HepG2 (cell line): Measurements from ENCODE around the gene HMGN4. TPM values are rescaled to one million over a fixed set of nuclear protein-coding genes. Genes with fewer than 3 reads are reported as not detected.
A peak's percentile ranks its signal among the peaks of the same experiment; 100 is the strongest.

Experiments used
- FOXO1 ChIP-seq: sonication (generic); formaldehyde crosslinking; IDR thresholded peaks from 2 replicates; pipeline ENCODE4 v1.4.0; 2020; ENCODE audit warnings: missing genetic modification reagents
- HIC2 ChIP-seq: sonication (generic); formaldehyde crosslinking; IDR thresholded peaks from 2 replicates; pipeline ENCODE4 v1.9.0; 2022; ENCODE audit warnings: low read depth, missing genetic modification reagents
- KLF15 ChIP-seq: sonication (generic); formaldehyde crosslinking; IDR thresholded peaks from 2 replicates; pipeline ENCODE4 v1.8.1; 2023; ENCODE audit warnings: borderline replicate concordance, mild to moderate bottlenecking, inconsistent platforms, missing genetic modification reagents, mixed read lengths
- polyA plus RNA-seq, 8 experiments: library from polyadenylated mRNA; depleted of rRNA in 3 of 8; stranded (reverse) in 7 of 8; unstranded in 1 of 8; fragments of >200 nt; fragmentation: Illumina TruSeq in 4 of 8; extraction: Trizol in 4 of 8; gene quantifications; 2 replicates each; pipeline versions ENCODE4 v1.2.1 to v1.2.3, GENCODE V29; 2011 to 2016; ENCODE audit warnings: low read depth in 4 of 8, missing spikeins in 1 of 8, mixed read lengths in 1 of 8; ENCODE audit not compliant: insufficient read depth in 1 of 8
- total RNA-seq, 5 experiments: library from RNA; depleted of rRNA; stranded (reverse); fragments of >200 nt; fragmentation: Illumina TruSeq; extraction: Trizol; gene quantifications; 2 replicates each; pipeline ENCODE4 v1.2.3, GENCODE V29; 2016; ENCODE audit warnings: low read depth in 1 of 5
- TF ChIP-seq, protein P1 (sequence below): sonication (generic); formaldehyde crosslinking; IDR thresholded peaks from 2 replicates; pipeline ENCODE4 v1.4.0; 2020; ENCODE audit warnings: missing genetic modification reagents
- TF ChIP-seq, protein P2 (sequence below): sonication (generic); formaldehyde crosslinking; IDR thresholded peaks from 2 replicates; pipeline ENCODE4 v1.8.0; 2022; ENCODE audit warnings: missing genetic modification reagents, mild to moderate bottlenecking, moderate library complexity, borderline replicate concordance
- TF ChIP-seq, protein P3 (sequence below), 2 experiments: sonication (generic) in 1 of 2; formaldehyde crosslinking in 1 of 2; IDR thresholded peaks; 2 replicates each; pipeline versions ENCODE4 v1.6.1 to v1.9.0; 2014 to 2022; ENCODE audit warnings: antibody characterized with exemption in 1 of 2, borderline replicate concordance in 1 of 2, inconsistent platforms in 1 of 2, low read depth in 1 of 2, missing genetic modification reagents in 1 of 2
- TF ChIP-seq, protein P4 (sequence below): sonication (generic); formaldehyde crosslinking; conservative IDR thresholded peaks from 2 replicates; pipeline ENCODE4 v1.8.0; 2022; ENCODE audit warnings: low read depth, missing genetic modification reagents
- TF ChIP-seq, protein P5 (sequence below): sonication (generic); formaldehyde crosslinking; IDR thresholded peaks from 2 replicates; pipeline ENCODE4 v1.4.0; 2020; ENCODE audit warnings: missing genetic modification reagents, mild to moderate bottlenecking, borderline replicate concordance

Gene HMGN4
- total and polyA plus RNA-seq, 2 of the 13 experiments (the other 11 are each of a cell fraction or from before 2014, with no cell fraction given), result 39.9 to 52.1 TPM

DNA sequence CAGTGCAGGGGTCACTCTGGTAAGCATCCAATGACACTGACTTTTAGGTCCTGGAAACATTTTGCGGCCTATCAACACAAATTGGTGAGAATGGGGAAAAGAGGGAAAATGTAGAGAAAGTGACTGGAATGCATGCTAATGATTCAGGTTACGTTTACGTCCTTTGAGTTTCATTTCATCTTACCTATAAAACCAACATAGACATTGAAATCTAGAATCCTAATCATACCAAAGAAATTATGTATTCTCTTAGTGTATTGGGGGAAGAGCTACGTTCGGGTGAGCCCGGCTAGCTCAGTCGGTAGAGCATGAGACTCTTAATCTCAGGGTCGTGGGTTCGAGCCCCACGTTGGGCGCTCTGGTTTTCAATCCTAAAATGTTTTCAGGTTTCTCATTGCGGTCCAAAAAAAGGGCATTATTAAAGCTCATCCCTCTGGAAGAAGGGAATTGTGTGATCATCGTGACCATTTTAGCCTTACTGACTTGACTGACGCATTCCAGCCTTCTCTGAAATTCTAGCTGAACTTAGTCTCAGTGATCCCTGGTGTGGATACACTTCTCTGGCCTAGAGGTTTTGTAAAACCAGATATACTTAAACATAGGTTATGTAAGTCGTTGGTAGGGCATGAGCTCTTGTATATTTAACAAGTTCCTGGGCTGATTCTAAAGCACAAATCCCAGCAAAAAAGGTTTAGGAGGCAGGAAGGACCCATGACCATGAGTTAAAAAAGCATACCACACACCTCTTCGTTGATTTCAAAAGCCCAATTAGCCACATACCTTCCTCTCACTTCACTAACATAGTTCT, 18.3 kb downstream of the HMGN4 start (continued):
- TF ChIP-seq, protein P1, sequence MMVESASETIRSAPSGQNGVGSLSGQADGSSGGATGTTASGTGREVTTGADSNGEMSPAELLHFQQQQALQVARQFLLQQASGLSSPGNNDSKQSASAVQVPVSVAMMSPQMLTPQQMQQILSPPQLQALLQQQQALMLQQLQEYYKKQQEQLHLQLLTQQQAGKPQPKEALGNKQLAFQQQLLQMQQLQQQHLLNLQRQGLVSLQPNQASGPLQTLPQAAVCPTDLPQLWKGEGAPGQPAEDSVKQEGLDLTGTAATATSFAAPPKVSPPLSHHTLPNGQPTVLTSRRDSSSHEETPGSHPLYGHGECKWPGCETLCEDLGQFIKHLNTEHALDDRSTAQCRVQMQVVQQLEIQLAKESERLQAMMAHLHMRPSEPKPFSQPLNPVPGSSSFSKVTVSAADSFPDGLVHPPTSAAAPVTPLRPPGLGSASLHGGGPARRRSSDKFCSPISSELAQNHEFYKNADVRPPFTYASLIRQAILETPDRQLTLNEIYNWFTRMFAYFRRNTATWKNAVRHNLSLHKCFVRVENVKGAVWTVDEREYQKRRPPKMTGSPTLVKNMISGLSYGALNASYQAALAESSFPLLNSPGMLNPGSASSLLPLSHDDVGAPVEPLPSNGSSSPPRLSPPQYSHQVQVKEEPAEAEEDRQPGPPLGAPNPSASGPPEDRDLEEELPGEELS, result peak; percentile 73
- TF ChIP-seq HIC2 (CRISPR knock-in tag) (peak; percentile 45; the same call in 1 of the 2 replicates), KLF15 (CRISPR knock-in tag) (no peak; the same call in 1 of the 2 replicates), FOXO1 (CRISPR knock-in tag) (no peak)
- TF ChIP-seq, protein P2, sequence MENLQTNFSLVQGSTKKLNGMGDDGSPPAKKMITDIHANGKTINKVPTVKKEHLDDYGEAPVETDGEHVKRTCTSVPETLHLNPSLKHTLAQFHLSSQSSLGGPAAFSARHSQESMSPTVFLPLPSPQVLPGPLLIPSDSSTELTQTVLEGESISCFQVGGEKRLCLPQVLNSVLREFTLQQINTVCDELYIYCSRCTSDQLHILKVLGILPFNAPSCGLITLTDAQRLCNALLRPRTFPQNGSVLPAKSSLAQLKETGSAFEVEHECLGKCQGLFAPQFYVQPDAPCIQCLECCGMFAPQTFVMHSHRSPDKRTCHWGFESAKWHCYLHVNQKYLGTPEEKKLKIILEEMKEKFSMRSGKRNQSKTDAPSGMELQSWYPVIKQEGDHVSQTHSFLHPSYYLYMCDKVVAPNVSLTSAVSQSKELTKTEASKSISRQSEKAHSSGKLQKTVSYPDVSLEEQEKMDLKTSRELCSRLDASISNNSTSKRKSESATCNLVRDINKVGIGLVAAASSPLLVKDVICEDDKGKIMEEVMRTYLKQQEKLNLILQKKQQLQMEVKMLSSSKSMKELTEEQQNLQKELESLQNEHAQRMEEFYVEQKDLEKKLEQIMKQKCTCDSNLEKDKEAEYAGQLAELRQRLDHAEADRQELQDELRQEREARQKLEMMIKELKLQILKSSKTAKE (CRISPR knock-in tag), result no peak
- TF ChIP-seq, protein P3, sequence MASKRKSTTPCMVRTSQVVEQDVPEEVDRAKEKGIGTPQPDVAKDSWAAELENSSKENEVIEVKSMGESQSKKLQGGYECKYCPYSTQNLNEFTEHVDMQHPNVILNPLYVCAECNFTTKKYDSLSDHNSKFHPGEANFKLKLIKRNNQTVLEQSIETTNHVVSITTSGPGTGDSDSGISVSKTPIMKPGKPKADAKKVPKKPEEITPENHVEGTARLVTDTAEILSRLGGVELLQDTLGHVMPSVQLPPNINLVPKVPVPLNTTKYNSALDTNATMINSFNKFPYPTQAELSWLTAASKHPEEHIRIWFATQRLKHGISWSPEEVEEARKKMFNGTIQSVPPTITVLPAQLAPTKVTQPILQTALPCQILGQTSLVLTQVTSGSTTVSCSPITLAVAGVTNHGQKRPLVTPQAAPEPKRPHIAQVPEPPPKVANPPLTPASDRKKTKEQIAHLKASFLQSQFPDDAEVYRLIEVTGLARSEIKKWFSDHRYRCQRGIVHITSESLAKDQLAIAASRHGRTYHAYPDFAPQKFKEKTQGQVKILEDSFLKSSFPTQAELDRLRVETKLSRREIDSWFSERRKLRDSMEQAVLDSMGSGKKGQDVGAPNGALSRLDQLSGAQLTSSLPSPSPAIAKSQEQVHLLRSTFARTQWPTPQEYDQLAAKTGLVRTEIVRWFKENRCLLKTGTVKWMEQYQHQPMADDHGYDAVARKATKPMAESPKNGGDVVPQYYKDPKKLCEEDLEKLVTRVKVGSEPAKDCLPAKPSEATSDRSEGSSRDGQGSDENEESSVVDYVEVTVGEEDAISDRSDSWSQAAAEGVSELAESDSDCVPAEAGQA (IDR thresholded peaks at IDR 0.05; ENCODE audit: low read depth), result peak; percentile 56; the same call in 1 of the 2 replicates
- TF ChIP-seq, protein P3 (CRISPR knock-in tag; IDR thresholded peaks at IDR 0.05; ENCODE audit: borderline replicate concordance), result peak; percentile 69; the same call in 1 of the 2 replicates
- TF ChIP-seq, protein P4, sequence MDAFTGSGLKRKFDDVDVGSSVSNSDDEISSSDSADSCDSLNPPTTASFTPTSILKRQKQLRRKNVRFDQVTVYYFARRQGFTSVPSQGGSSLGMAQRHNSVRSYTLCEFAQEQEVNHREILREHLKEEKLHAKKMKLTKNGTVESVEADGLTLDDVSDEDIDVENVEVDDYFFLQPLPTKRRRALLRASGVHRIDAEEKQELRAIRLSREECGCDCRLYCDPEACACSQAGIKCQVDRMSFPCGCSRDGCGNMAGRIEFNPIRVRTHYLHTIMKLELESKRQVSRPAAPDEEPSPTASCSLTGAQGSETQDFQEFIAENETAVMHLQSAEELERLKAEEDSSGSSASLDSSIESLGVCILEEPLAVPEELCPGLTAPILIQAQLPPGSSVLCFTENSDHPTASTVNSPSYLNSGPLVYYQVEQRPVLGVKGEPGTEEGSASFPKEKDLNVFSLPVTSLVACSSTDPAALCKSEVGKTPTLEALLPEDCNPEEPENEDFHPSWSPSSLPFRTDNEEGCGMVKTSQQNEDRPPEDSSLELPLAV (CRISPR knock-in tag), result no peak
- TF ChIP-seq, protein P5, sequence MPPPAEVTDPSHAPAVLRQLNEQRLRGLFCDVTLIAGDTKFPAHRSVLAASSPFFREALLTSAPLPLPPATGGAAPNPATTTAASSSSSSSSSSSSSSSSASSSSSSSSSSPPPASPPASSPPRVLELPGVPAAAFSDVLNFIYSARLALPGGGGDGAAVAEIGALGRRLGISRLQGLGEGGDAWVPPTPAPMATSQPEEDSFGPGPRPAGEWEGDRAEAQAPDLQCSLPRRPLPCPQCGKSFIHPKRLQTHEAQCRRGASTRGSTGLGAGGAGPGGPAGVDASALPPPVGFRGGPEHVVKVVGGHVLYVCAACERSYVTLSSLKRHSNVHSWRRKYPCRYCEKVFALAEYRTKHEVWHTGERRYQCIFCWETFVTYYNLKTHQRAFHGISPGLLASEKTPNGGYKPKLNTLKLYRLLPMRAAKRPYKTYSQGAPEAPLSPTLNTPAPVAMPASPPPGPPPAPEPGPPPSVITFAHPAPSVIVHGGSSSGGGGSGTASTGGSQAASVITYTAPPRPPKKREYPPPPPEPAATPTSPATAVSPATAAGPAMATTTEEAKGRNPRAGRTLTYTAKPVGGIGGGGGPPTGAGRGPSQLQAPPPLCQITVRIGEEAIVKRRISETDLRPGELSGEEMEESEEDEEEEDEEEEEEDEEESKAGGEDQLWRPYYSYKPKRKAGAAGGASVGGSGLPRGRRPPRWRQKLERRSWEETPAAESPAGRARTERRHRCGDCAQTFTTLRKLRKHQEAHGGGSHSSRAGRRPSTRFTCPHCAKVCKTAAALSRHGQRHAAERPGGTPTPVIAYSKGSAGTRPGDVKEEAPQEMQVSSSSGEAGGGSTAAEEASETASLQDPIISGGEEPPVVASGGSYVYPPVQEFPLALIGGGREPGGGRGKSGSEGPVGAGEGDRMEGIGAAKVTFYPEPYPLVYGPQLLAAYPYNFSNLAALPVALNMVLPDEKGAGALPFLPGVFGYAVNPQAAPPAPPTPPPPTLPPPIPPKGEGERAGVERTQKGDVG (CRISPR knock-in tag), result no peak
